Measurements from ENCODE around the gene TMCC1.

Gene TMCC1

DNA sequence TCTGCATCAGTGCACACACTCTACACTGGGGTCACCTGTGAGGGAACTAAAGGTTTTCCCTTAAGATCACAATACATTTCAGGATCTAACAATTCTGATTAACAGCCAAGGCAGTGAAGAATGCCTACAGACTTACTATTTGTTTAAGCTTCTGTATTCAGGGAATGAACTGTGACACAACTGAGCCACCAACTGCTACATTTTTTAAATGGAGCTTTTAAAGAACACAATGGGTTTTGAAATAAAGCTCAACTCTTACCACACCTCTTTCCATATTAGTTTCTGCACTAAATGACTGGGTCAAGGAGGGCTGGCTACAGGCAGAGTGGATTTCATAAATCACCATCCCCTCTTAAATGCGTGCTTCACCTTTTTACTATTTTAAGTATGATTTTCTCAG, 100.2 kb downstream of the TMCC1 start:
- no peak for TF ChIP-seq CTCF (conservative IDR thresholded peaks at IDR 0.05)
- no peak overlapping the region for H3K27ac ChIP-seq

- H3K27ac ChIP-seq, result no peak overlapping the region; the same call in 1 of the 2 replicates
- TF ChIP-seq CTCF (conservative IDR thresholded peaks at IDR 0.05), result no peak
Measured at GRCh38 chr3:129783470-129783869, 110.0 kb downstream of the TMCC1 start.

DNA sequence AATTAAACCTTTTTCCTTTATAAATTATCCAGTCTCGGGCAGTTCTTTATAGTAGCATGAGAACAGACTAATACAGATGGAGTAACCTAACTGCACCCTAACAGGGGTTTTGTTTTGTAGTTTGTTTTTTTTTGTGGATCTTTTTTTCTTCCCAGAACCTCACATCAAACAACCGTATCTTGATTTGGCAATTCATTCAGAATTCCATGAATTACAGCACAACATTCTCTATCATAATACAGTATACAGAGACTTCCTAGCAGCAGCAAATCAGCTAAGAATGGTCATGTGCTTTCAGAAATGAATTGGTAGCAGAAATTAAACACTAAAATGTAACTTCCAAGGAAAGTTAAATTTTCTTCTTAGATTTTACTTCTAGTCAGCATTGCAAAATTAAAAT, 114.6 kb downstream of the TMCC1 start:
- TF ChIP-seq CTCF (conservative IDR thresholded peaks at IDR 0.05), result no peak
- no peak overlapping the region for H3K27ac ChIP-seq

DNA sequence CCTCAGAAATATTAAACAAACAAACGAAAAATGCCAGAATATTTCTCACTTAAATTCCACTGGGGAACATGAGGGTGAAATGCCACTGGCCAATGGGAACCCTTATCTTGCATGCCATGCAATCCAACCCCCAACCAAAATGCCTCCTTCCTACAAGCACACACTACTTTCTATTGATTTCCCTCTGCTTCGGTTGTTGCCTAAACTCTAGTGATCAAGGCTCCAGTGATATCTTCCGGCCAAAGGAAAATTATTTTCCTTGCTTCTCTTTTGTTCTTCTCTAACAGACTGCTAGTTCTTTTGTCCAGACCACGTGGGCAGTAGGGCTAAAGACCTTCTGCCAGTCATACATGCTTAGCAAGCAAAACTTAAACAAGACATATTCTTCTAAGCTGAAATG, 115.7 kb downstream of the TMCC1 start:
- no peak overlapping the region for H3K27ac ChIP-seq
- no peak for TF ChIP-seq CTCF (conservative IDR thresholded peaks at IDR 0.05)

DNA sequence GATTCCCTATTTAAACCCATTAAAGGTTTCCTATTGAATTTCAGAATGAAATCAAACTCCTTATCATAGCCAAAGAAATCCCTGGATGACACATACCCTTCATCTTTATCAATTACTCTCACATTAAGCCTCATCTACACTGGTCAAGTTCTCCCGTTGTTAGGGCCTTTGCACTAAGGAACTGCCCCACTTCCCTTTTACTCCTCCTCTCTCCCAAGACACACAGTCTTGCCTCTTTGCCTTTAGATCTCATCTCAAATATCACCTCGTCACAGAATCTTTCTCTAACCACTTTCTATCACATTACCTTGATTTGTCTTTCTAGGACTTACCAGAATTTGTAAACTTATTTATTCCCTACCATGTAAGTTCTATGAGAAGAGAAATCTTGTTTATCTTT, 117.6 kb downstream of the TMCC1 start:
- no peak for TF ChIP-seq CTCF (conservative IDR thresholded peaks at IDR 0.05)
- H3K27ac ChIP-seq, result no peak overlapping the region

GRCh38 chr3:129773691-129774663, 119.5 kb downstream of the TMCC1 start:
- TF ChIP-seq CTCF (conservative IDR thresholded peaks at IDR 0.05), result no peak
- H3K27ac ChIP-seq, result no peak overlapping the region

DNA sequence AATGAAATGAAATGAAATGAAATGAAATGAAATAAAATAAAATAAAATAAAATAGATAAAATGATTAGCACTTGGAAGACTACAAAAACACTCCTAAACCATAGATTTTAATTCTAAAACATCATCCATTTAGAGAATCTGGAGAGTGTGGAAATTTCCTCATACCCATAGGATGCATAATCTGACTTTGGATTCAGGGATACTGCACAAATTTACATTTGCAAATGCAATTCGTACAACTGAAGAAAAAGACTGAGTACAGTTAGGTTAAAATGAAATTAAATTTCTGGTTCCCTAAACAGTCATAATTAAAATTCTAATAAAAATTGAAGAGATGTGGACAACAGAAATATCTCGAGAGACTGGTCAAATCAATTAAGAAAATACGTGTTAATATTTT, 122.9 kb downstream of the TMCC1 start:
- H3K27ac ChIP-seq, result no peak overlapping the region
- TF ChIP-seq CTCF (conservative IDR thresholded peaks at IDR 0.05), result no peak
